Measurements from ENCODE around the gene CDH24.

DNA sequence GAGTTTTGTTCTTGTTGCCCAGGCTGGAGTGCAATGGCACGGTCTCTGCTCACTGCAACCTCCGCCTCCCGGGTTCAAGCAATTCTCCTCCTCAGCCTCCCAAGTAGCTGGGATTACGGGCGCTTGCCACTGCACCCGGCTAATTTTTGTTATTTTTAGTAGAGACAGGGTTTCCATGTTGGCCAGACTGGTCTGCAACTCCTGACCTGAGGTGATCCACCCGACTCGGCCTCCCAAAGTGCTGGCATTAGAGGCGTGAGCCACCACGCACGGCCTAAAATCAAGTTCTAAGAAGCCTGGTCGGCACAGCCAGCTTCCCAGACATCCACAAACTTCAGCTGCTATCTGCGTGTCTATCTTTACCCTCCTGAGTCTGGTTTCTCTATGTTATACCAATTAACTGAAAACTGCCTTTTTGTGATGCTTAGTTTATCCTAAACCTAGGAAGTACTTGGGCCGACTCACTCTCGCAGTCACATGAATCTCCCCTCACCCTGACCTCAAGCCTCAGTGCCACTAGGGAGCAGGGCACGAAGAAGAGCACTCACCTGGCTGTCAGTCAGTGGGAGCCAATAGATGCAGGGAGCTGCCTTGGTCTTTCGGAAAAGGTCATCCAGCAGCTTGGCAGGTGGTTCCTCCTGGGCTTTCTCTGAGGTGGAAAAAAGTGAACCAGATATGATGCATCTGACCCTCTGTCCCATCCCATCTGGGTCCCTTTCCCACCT lies 3.4 kb upstream of the CDH24 start:
- TF ChIP-seq, protein P1, sequence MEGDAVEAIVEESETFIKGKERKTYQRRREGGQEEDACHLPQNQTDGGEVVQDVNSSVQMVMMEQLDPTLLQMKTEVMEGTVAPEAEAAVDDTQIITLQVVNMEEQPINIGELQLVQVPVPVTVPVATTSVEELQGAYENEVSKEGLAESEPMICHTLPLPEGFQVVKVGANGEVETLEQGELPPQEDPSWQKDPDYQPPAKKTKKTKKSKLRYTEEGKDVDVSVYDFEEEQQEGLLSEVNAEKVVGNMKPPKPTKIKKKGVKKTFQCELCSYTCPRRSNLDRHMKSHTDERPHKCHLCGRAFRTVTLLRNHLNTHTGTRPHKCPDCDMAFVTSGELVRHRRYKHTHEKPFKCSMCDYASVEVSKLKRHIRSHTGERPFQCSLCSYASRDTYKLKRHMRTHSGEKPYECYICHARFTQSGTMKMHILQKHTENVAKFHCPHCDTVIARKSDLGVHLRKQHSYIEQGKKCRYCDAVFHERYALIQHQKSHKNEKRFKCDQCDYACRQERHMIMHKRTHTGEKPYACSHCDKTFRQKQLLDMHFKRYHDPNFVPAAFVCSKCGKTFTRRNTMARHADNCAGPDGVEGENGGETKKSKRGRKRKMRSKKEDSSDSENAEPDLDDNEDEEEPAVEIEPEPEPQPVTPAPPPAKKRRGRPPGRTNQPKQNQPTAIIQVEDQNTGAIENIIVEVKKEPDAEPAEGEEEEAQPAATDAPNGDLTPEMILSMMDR (conservative IDR thresholded peaks at IDR 0.05; ENCODE audit: low read length): no peak
- no peak for TF ChIP-seq EZH2phosphoT487 (IDR thresholded peaks at IDR 0.05; ENCODE audit: borderline replicate concordance, low read depth, low read length)

Measured in OCI-LY7 (cell line).